GF-D8 (cell line): Measurements from ENCODE around the gene CLASRP.
"Not testable (repeated sequence)": the region's sequence is repeated elsewhere in the genome, so short reads cannot be mapped to it uniquely, and the experiment has no call there.

Experiments
- DNase-seq: peaks from one replicate; lab custom pipeline; 2025; lab: John Stamatoyannopoulos, UW

Gene CLASRP

GRCh38 chr19:45038931-45039893 lies at the start of gene CLASRP:
Gene CLASRP, plus strand, starts transcription at chr19:45039045. Its CDS starts 1,168 bp downstream, at chr19:45040213.
- DNase-seq: peak; percentile 69

- no peak for DNase-seq
Observed at GRCh38 chr19:44990459-44990858, 48.4 kb upstream of the CLASRP start.

GRCh38 chr19:44990966-44991365 lies 47.9 kb upstream of the CLASRP start:
- no peak for DNase-seq

GRCh38 chr19:44992336-44993163 lies 46.3 kb upstream of the CLASRP start:
- DNase-seq: no peak

GRCh38 chr19:44993526-44993925 lies 45.3 kb upstream of the CLASRP start:
- DNase-seq: no peak

GRCh38 chr19:44993926-44994537 lies 44.8 kb upstream of the CLASRP start:
- DNase-seq: no peak

GRCh38 chr19:44998025-44998424 lies 40.8 kb upstream of the CLASRP start:
- no peak for DNase-seq

GRCh38 chr19:44999131-44999925 lies 39.5 kb upstream of the CLASRP start:
- DNase-seq: not testable (repeated sequence)

GRCh38 chr19:45000665-45001064 lies 38.2 kb upstream of the CLASRP start:
- not testable (repeated sequence) for DNase-seq

- DNase-seq: peak; percentile 40
Observed at GRCh38 chr19:45001087-45001739, 37.6 kb upstream of the CLASRP start, which contains the start of gene RELB. Gene RELB, plus strand, starts transcription at chr19:45001464. Its CDS starts 116 bp downstream, at chr19:45001580.

GRCh38 chr19:45003485-45003884 lies 35.4 kb upstream of the CLASRP start:
- no peak for DNase-seq

GRCh38 chr19:45005787-45006186 lies 33.1 kb upstream of the CLASRP start:
- DNase-seq: no peak

- DNase-seq: no peak
Observed at GRCh38 chr19:45008552-45008951, 30.3 kb upstream of the CLASRP start.

GRCh38 chr19:45009625-45010255 lies 29.1 kb upstream of the CLASRP start:
- no peak for DNase-seq

GRCh38 chr19:45010306-45010705 lies 28.5 kb upstream of the CLASRP start:
- DNase-seq: no peak

- DNase-seq: no peak
Observed at GRCh38 chr19:45011959-45012358, 26.9 kb upstream of the CLASRP start.

GRCh38 chr19:45016388-45017314 lies 22.2 kb upstream of the CLASRP start:
- DNase-seq: peak; percentile 19

- DNase-seq: no peak
Observed at GRCh38 chr19:45019187-45019586, 19.7 kb upstream of the CLASRP start.

GRCh38 chr19:45020071-45020470 lies 18.8 kb upstream of the CLASRP start:
- DNase-seq: no peak
